Natural killer cell (primary cell): ENCODE results near the gene BRD3OS. TPM values are rescaled to one million over a fixed set of nuclear protein-coding genes. Genes with fewer than 3 reads are reported as not detected.

ENCODE experiments used
- ATAC-seq, 3 donors: fragments of 150-1000 bp in 2 of 3; fragments of 200-7000 bp in 1 of 3; cut with Tn5 transposase; 1 replicate in 1 of 3; 2 replicates in 2 of 3; pipeline ENCODE4 v1.10.0; 2021; ENCODE audit warnings: mild to moderate bottlenecking in 2 of 3, moderate library complexity in 2 of 3
- DNase-seq, 2 donors: peaks; one replicate each; pipeline versions ENCODE4 v3.0.0 to v3.0.0-alpha.2; 2013 to 2021; ENCODE audit warnings: mixed read lengths in 1 of 2
- H3K27ac ChIP-seq: one replicate; pipeline ENCODE4 v1.5.1; 2013; ENCODE audit warnings: mild to moderate bottlenecking, low read length
- H3K27me3 ChIP-seq: one replicate; pipeline ENCODE4 v1.6.1; 2013; ENCODE audit warnings: low read length; ENCODE audit not compliant: control insufficient read depth, insufficient read depth
- H3K36me3 ChIP-seq: one replicate; pipeline ENCODE4 v1.6.1; 2013; ENCODE audit warnings: low read length; ENCODE audit not compliant: control insufficient read depth, insufficient read depth
- H3K4me1 ChIP-seq: one replicate; pipeline ENCODE4 v1.6.1; 2013; ENCODE audit warnings: low read length; ENCODE audit not compliant: control insufficient read depth, insufficient read depth
- H3K4me3 ChIP-seq: one replicate; pipeline ENCODE4 v1.5.1; 2013; ENCODE audit warnings: low read length
- H3K9me3 ChIP-seq: one replicate; pipeline ENCODE4 v1.6.1; 2013; ENCODE audit warnings: low read length; ENCODE audit not compliant: control insufficient read depth, insufficient read depth
- H3K27ac Mint-ChIP-seq, 2 donors: one replicate each; pipeline ENCODE4 v1.8.0; 2022; ENCODE audit warnings: mild to moderate bottlenecking in 2 of 2, mixed read lengths in 2 of 2, moderate library complexity in 1 of 2
- H3K27me3 Mint-ChIP-seq, 2 donors: one replicate each; pipeline ENCODE4 v1.8.0; 2022; ENCODE audit warnings: low read depth in 2 of 2, mixed read lengths in 2 of 2
- H3K36me3 Mint-ChIP-seq: one replicate; pipeline ENCODE4 v1.8.0; 2022; ENCODE audit warnings: mixed read lengths
- H3K4me1 Mint-ChIP-seq, 2 donors: one replicate each; pipeline ENCODE4 v1.8.0; 2022; ENCODE audit warnings: mixed read lengths in 2 of 2
- H3K4me3 Mint-ChIP-seq: one replicate; pipeline ENCODE4 v1.8.0; 2022; ENCODE audit warnings: mild to moderate bottlenecking, moderate library complexity, mixed read lengths
- H3K9me3 Mint-ChIP-seq, 2 donors: one replicate each; pipeline ENCODE4 v1.8.0; 2022; ENCODE audit warnings: mixed read lengths in 2 of 2
- CTCF ChIP-seq: fragments of 200-600 bp; IDR thresholded peaks from one replicate; pipeline ENCODE4 v1.8.0; 2022; ENCODE audit warnings: antibody characterized with exemption
- WGBS: methylation state at CpG from one replicate; pipeline ENCODE4 v1.1.7; 2013; ENCODE audit warnings: missing lambda C conversion rate; ENCODE audit not compliant: insufficient coverage; 5-methylcytosine and 5-hydroxymethylcytosine counted together
- intact Hi-C: fragments of 100-400 bp; cut with micrococcal nuclease; formaldehyde crosslinking; loops from one replicate; pipeline ENCODE4 v1.14.2; 2022
- total RNA-seq, 4 donors: library from RNA; stranded (reverse); fragments of 120-200 nt in 1 of 4; gene quantifications; one replicate each; pipeline versions ENCODE4 v1.2.3 to v1.2.4, GENCODE V29; 2013 to 2022

Gene BRD3OS
- total RNA-seq, 3 donors from 2014 or later (not counting 1 experiment from before 2014, with no cell fraction given): 5.5 to 6.8 (median 6.5) TPM

DNA sequence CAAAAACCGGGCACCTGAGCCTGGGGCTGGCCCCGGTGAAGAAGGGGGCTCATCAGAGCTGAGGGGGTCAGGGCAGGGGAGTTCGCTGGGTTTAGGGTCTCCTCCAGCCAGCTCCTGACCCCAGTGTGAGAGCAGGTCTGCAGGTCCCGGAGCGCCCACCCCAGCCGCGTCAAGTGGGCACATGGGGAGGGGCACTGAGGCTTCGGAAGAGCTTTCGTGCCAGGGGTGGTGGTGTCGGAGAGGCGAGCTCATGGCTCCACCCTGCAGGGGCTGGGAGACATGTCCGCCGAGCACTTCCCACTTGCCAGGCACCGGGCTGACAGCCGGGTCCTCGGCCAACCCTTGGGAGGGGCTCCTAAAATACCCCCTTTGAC is 46.4 kb upstream of the BRD3OS start:
- H3K27ac Mint-ChIP-seq: no peak overlapping the region
- DNase-seq: no peak
- no peak overlapping the region for H3K27ac ChIP-seq
- no peaks in the 10 kb centered on the region for H3K27me3 Mint-ChIP-seq
- H3K36me3 ChIP-seq: no peaks in the 10 kb centered on the region
- no peak overlapping the region for H3K4me3 Mint-ChIP-seq
- H3K4me3 ChIP-seq: no peak overlapping the region
- no peaks in the 10 kb centered on the region for H3K4me1 Mint-ChIP-seq
- H3K36me3 Mint-ChIP-seq: no peaks in the 10 kb centered on the region
- H3K4me1 ChIP-seq: peaks cover 19% of the 10 kb centered on the region
- 91% methylated on average over 16 of the region's 16 CpGs for WGBS
- no peaks in the 10 kb centered on the region for H3K9me3 Mint-ChIP-seq
- H3K9me3 ChIP-seq: no peaks in the 10 kb centered on the region
- H3K27me3 ChIP-seq: no peaks in the 10 kb centered on the region
- intact Hi-C loops: no loop called here
- ATAC-seq: no peak
- TF ChIP-seq CTCF: no peak

GRCh38 chr9:133979273-133979920 is 45.9 kb upstream of the BRD3OS start:
- H3K36me3 Mint-ChIP-seq: no peaks in the 10 kb centered on the region
- H3K9me3 ChIP-seq: no peaks in the 10 kb centered on the region
- no peak for TF ChIP-seq CTCF
- intact Hi-C loops: no loop called here
- H3K4me1 ChIP-seq: peaks cover 14% of the 10 kb centered on the region
- H3K27me3 Mint-ChIP-seq: no peaks in the 10 kb centered on the region
- H3K9me3 Mint-ChIP-seq: no peaks in the 10 kb centered on the region
- no peak overlapping the region for H3K27ac ChIP-seq
- ATAC-seq (no peak), DNase-seq (no peak)
- H3K4me1 Mint-ChIP-seq: no peaks in the 10 kb centered on the region
- no peaks in the 10 kb centered on the region for H3K36me3 ChIP-seq
- H3K4me3 ChIP-seq: no peak overlapping the region
- WGBS: 64% methylated on average over 37 of the region's 37 CpGs
- no peak overlapping the region for H3K27ac Mint-ChIP-seq
- peak overlapping the region; percentile 53 for H3K4me3 Mint-ChIP-seq
- no peaks in the 10 kb centered on the region for H3K27me3 ChIP-seq

GRCh38 chr9:133979921-133980863 is 45.1 kb upstream of the BRD3OS start:
- intact Hi-C loops: no loop called here
- no peak overlapping the region for H3K27ac ChIP-seq
- Mint-ChIP-seq H3K4me3 (no peak overlapping the region), H3K27ac (no peak overlapping the region), H3K27me3 (no peaks in the 10 kb centered on the region), H3K36me3 (no peaks in the 10 kb centered on the region), H3K4me1 (no peaks in the 10 kb centered on the region), H3K9me3 (no peaks in the 10 kb centered on the region)
- peaks cover 13% of the 10 kb centered on the region for H3K4me1 ChIP-seq
- no peaks in the 10 kb centered on the region for H3K27me3 ChIP-seq
- no peak for ATAC-seq
- no peak overlapping the region for H3K4me3 ChIP-seq
- DNase-seq: no peak
- WGBS: 87% methylated on average over 22 of the region's 22 CpGs
- no peaks in the 10 kb centered on the region for H3K36me3 ChIP-seq
- no peak for TF ChIP-seq CTCF
- no peaks in the 10 kb centered on the region for H3K9me3 ChIP-seq
